Stomach (tissue), 4 donors: ENCODE results near the gene FBXO2.

Experiments used
- CTCF ChIP-seq, 7 experiments: fragments of 450-650 bp in 4 of 7; fragments of 200-600 bp in 3 of 7; sonication (generic) in 3 of 7; IDR thresholded peaks; one replicate each; pipeline ENCODE4 v1.5.1; 2016 to 2019; ENCODE audit warnings: antibody characterized with exemption in 7 of 7, control low read depth in 2 of 7, mild to moderate bottlenecking in 1 of 7
- EP300 ChIP-seq: sonication (generic); formaldehyde crosslinking; IDR thresholded peaks from one replicate; pipeline ENCODE4 v1.6.1; 2017; ENCODE audit warnings: antibody characterized with exemption
- POLR2A ChIP-seq, 4 donors: fragments of 450-650 bp; IDR thresholded peaks; one replicate each; pipeline ENCODE4 v1.6.1; 2016; ENCODE audit warnings: antibody characterized with exemption in 4 of 4, control low read depth in 2 of 4, mild to moderate bottlenecking in 1 of 4, moderate library complexity in 1 of 4

- TF ChIP-seq CTCF (IDR thresholded peaks at IDR 0.05) = no peak
- no peak for TF ChIP-seq POLR2A (IDR thresholded peaks at IDR 0.05)
- no peak for TF ChIP-seq EP300
Measured at GRCh38 chr1:11693917-11694316, 39.7 kb upstream of the FBXO2 start.
